Progenitor cell of endocrine pancreas (in vitro differentiated cells): ENCODE results near the gene FTO. TPM values are rescaled to one million over a fixed set of nuclear protein-coding genes. Genes with fewer than 3 reads are reported as not detected.

Experiments
- DNase-seq: peaks from one replicate; pipeline ENCODE4 v3.0.0; 2021; ENCODE audit warnings: low spot score; ENCODE audit not compliant: unreplicated experiment
- H3K27ac Mint-ChIP-seq: 2 replicates; pipeline ENCODE4 v1.8.0; 2021; ENCODE audit warnings: mild to moderate bottlenecking, moderate library complexity, mixed read lengths
- H3K27me3 Mint-ChIP-seq: 2 replicates; pipeline ENCODE4 v1.8.0; 2021; ENCODE audit warnings: mixed read lengths
- H3K36me3 Mint-ChIP-seq: 2 replicates; pipeline ENCODE4 v1.8.0; 2022; ENCODE audit warnings: mixed read lengths; ENCODE audit not compliant: insufficient read depth
- H3K4me1 Mint-ChIP-seq: 2 replicates; pipeline ENCODE4 v1.8.0; 2021; ENCODE audit warnings: low read depth, mixed read lengths
- H3K4me3 Mint-ChIP-seq: 2 replicates; pipeline ENCODE4 v1.8.0; 2021; ENCODE audit warnings: low read depth, mild to moderate bottlenecking, moderate library complexity, mixed read lengths
- H3K9me3 Mint-ChIP-seq: 2 replicates; pipeline ENCODE4 v1.8.0; 2021; ENCODE audit warnings: low read depth, mixed read lengths
- CTCF ChIP-seq: fragments of 200-600 bp; sonication (generic); IDR thresholded peaks from one replicate; pipeline ENCODE4 v1.5.0; 2021; ENCODE audit warnings: antibody characterized with exemption, mild to moderate bottlenecking; ENCODE audit not compliant: unreplicated experiment
- total RNA-seq: library from RNA; stranded (reverse); gene quantifications from 2 replicates; pipeline ENCODE4 v1.2.1, GENCODE V29; 2021

Gene FTO
- total RNA-seq, 1 donor from 2014 or later, result 78.7 TPM

GRCh38 chr16:53787423-53787822 is 83.5 kb downstream of the FTO start:
- H3K4me1 Mint-ChIP-seq, result no peaks in the 10 kb centered on the region
- no peak for TF ChIP-seq CTCF
- H3K27me3 Mint-ChIP-seq, result no peaks in the 10 kb centered on the region
- no peak overlapping the region for H3K4me3 Mint-ChIP-seq
- H3K36me3 Mint-ChIP-seq, result peaks cover 5% of the 10 kb centered on the region
- peaks cover 5% of the 10 kb centered on the region for H3K9me3 Mint-ChIP-seq
- DNase-seq, result no peak
- no peak overlapping the region for H3K27ac Mint-ChIP-seq

- no peak for TF ChIP-seq CTCF
- peaks cover 3% of the 10 kb centered on the region for H3K9me3 Mint-ChIP-seq
- no peak overlapping the region for H3K4me3 Mint-ChIP-seq
- no peak for DNase-seq
- no peaks in the 10 kb centered on the region for H3K36me3 Mint-ChIP-seq
- H3K27ac Mint-ChIP-seq, result no peak overlapping the region
- peaks cover 4% of the 10 kb centered on the region for H3K4me1 Mint-ChIP-seq
- no peaks in the 10 kb centered on the region for H3K27me3 Mint-ChIP-seq
These were observed 85.2 kb downstream of the FTO start for GRCh38 chr16:53789137-53789536.

- Mint-ChIP-seq H3K9me3 (no peaks in the 10 kb centered on the region), H3K4me1 (peaks cover 4% of the 10 kb centered on the region), H3K4me3 (no peak overlapping the region), H3K27me3 (no peaks in the 10 kb centered on the region), H3K27ac (no peak overlapping the region), H3K36me3 (no peaks in the 10 kb centered on the region)
- no peak for DNase-seq
- no peak for TF ChIP-seq CTCF
These were observed 88.4 kb downstream of the FTO start for GRCh38 chr16:53792161-53792951.

- no peak for DNase-seq
- peaks cover 3% of the 10 kb centered on the region for H3K9me3 Mint-ChIP-seq
- H3K27ac Mint-ChIP-seq, result no peak overlapping the region
- no peaks in the 10 kb centered on the region for H3K27me3 Mint-ChIP-seq
- H3K36me3 Mint-ChIP-seq, result no peaks in the 10 kb centered on the region
- no peak overlapping the region for H3K4me3 Mint-ChIP-seq
- no peak for TF ChIP-seq CTCF
- H3K4me1 Mint-ChIP-seq, result peaks cover 5% of the 10 kb centered on the region
These were observed 99.5 kb downstream of the FTO start for GRCh38 chr16:53803451-53803850.

- DNase-seq, result no peak
- H3K27ac Mint-ChIP-seq, result no peak overlapping the region
- H3K27me3 Mint-ChIP-seq, result no peaks in the 10 kb centered on the region
- H3K9me3 Mint-ChIP-seq, result peaks cover under 1% of the 10 kb centered on the region
- no peak for TF ChIP-seq CTCF
- H3K4me3 Mint-ChIP-seq, result no peak overlapping the region
- peaks cover 5% of the 10 kb centered on the region for H3K4me1 Mint-ChIP-seq
- no peaks in the 10 kb centered on the region for H3K36me3 Mint-ChIP-seq
These were observed 100.0 kb downstream of the FTO start for GRCh38 chr16:53803998-53804397.
